OCI-LY1 (cell line): Measurements from ENCODE around the gene ATP6V1E1.

ENCODE experiments used
- H2AFZ ChIP-seq: fragments of 200-600 bp; sonication (generic), shearing (Covaris generic); 2 replicates; pipeline ENCODE4 v1.6.0; 2014; ENCODE audit warnings: antibody characterized with exemption, mild to moderate bottlenecking, low read length
- H3F3A ChIP-seq: fragments of 200-600 bp; sonication (generic), shearing (Covaris generic); 2 replicates; pipeline ENCODE4 v1.6.0; 2014; ENCODE audit warnings: mild to moderate bottlenecking, antibody characterized with exemption, low read length, moderate library complexity; ENCODE audit not compliant: insufficient read depth
- H3K27ac ChIP-seq: fragments of 200-600 bp; sonication (generic); 2 replicates; pipeline ENCODE4 v1.5.1; 2014; ENCODE audit warnings: low read length, mixed run types, mild to moderate bottlenecking, low read depth; ENCODE audit not compliant: poor library complexity, severe bottlenecking
- H3K27me3 ChIP-seq: fragments of 200-600 bp; sonication (generic); 2 replicates; pipeline ENCODE4 v1.6.0; 2014; ENCODE audit warnings: antibody characterized with exemption, mild to moderate bottlenecking, low read length, moderate library complexity; ENCODE audit not compliant: insufficient read depth
- H3K36me3 ChIP-seq: fragments of 200-600 bp; sonication (generic); 2 replicates; pipeline ENCODE4 v1.6.1; 2014; ENCODE audit warnings: mild to moderate bottlenecking, antibody characterized with exemption, low read length, moderate library complexity, mixed read lengths; ENCODE audit not compliant: insufficient read depth
- H3K4me1 ChIP-seq: fragments of 200-600 bp; sonication (generic); 2 replicates; pipeline ENCODE4 v1.5.1; 2014; ENCODE audit warnings: mild to moderate bottlenecking, low read length, moderate library complexity; ENCODE audit not compliant: insufficient read depth, severe bottlenecking
- H3K4me2 ChIP-seq: fragments of 200-600 bp; sonication (generic), shearing (Covaris generic); 2 replicates; pipeline ENCODE4 v1.6.1; 2014; ENCODE audit warnings: low read length
- H3K4me3 ChIP-seq: fragments of 200-600 bp; sonication (generic); 2 replicates; pipeline ENCODE4 v1.5.1; 2014; ENCODE audit warnings: low read length, low read depth, mild to moderate bottlenecking, mixed read lengths; ENCODE audit not compliant: poor library complexity, severe bottlenecking
- H3K79me2 ChIP-seq: fragments of 200-600 bp; shearing (Covaris generic); 2 replicates; pipeline ENCODE4 v1.6.1; 2016; ENCODE audit warnings: mixed run types, low read length, mixed read lengths; ENCODE audit not compliant: insufficient read depth
- H3K9ac ChIP-seq: fragments of 200-600 bp; sonication (generic), shearing (Covaris generic); 2 replicates; pipeline ENCODE4 v1.6.1; 2014; ENCODE audit warnings: mild to moderate bottlenecking, low read length, mixed read lengths
- H3K9me2 ChIP-seq: fragments of 200-600 bp; sonication (generic), shearing (Covaris generic); 2 replicates; pipeline ENCODE4 v1.6.1; 2014; ENCODE audit warnings: low read depth, mild to moderate bottlenecking, low read length, mixed read lengths
- H3K9me3 ChIP-seq: fragments of 200-600 bp; shearing (Covaris generic); 2 replicates; pipeline ENCODE4 v1.6.1; 2014; ENCODE audit warnings: low read length, mixed read lengths
- H4K20me1 ChIP-seq: fragments of 200-600 bp; sonication (generic), shearing (Covaris generic); 2 replicates; pipeline ENCODE4 v1.6.0; 2016; ENCODE audit warnings: mild to moderate bottlenecking, low read length; ENCODE audit not compliant: insufficient read depth
- EZH2 ChIP-seq: fragments of 200-600 bp; sonication (generic), shearing (Covaris generic); IDR thresholded peaks from 2 replicates; pipeline ENCODE4 v1.8.0; 2017; ENCODE audit warnings: borderline replicate concordance, mixed run types, mild to moderate bottlenecking, antibody characterized with exemption, low read length, moderate library complexity, mixed read lengths
- TF ChIP-seq, protein P1 (sequence below): fragments of 200-600 bp; sonication (generic), shearing (Covaris generic); IDR thresholded peaks from 2 replicates; pipeline ENCODE4 v1.5.1; 2017; ENCODE audit warnings: mild to moderate bottlenecking, antibody characterized with exemption, low read length, moderate library complexity, mixed read lengths

Gene ATP6V1E1

GRCh38 chr22:17552737-17553136 is 75.8 kb downstream of the ATP6V1E1 start:
- H3K79me2 ChIP-seq, result no peaks in the 10 kb centered on the region
- H3K4me2 ChIP-seq, result no peak overlapping the region
- H3K9ac ChIP-seq, result no peak overlapping the region
- no peak for TF ChIP-seq EZH2
- H3K4me3 ChIP-seq, result no peak overlapping the region
- no peaks in the 10 kb centered on the region for H3K9me2 ChIP-seq
- no peaks in the 10 kb centered on the region for H3K9me3 ChIP-seq
- H3K36me3 ChIP-seq, result no peaks in the 10 kb centered on the region
- H4K20me1 ChIP-seq, result no peaks in the 10 kb centered on the region
- H3K4me1 ChIP-seq, result no peaks in the 10 kb centered on the region
- H3F3A ChIP-seq, result no peaks in the 10 kb centered on the region
- no peak overlapping the region for H2AFZ ChIP-seq
- no peaks in the 10 kb centered on the region for H3K27me3 ChIP-seq
- H3K27ac ChIP-seq, result no peak overlapping the region

GRCh38 chr22:17549655-17550054 is 78.9 kb downstream of the ATP6V1E1 start:
- Histone ChIP-seq H3K9ac (no peak overlapping the region), H3K4me1 (no peaks in the 10 kb centered on the region), H3K79me2 (no peaks in the 10 kb centered on the region), H3K4me2 (no peak overlapping the region), H3K36me3 (no peaks in the 10 kb centered on the region), H3F3A (no peaks in the 10 kb centered on the region), H3K9me3 (no peaks in the 10 kb centered on the region), H3K27me3 (no peaks in the 10 kb centered on the region), H4K20me1 (no peaks in the 10 kb centered on the region), H2AFZ (no peak overlapping the region), H3K27ac (no peak overlapping the region), H3K4me3 (no peak overlapping the region), H3K9me2 (no peaks in the 10 kb centered on the region)
- TF ChIP-seq, protein P1, sequence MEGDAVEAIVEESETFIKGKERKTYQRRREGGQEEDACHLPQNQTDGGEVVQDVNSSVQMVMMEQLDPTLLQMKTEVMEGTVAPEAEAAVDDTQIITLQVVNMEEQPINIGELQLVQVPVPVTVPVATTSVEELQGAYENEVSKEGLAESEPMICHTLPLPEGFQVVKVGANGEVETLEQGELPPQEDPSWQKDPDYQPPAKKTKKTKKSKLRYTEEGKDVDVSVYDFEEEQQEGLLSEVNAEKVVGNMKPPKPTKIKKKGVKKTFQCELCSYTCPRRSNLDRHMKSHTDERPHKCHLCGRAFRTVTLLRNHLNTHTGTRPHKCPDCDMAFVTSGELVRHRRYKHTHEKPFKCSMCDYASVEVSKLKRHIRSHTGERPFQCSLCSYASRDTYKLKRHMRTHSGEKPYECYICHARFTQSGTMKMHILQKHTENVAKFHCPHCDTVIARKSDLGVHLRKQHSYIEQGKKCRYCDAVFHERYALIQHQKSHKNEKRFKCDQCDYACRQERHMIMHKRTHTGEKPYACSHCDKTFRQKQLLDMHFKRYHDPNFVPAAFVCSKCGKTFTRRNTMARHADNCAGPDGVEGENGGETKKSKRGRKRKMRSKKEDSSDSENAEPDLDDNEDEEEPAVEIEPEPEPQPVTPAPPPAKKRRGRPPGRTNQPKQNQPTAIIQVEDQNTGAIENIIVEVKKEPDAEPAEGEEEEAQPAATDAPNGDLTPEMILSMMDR, result no peak
- no peak for TF ChIP-seq EZH2

DNA sequence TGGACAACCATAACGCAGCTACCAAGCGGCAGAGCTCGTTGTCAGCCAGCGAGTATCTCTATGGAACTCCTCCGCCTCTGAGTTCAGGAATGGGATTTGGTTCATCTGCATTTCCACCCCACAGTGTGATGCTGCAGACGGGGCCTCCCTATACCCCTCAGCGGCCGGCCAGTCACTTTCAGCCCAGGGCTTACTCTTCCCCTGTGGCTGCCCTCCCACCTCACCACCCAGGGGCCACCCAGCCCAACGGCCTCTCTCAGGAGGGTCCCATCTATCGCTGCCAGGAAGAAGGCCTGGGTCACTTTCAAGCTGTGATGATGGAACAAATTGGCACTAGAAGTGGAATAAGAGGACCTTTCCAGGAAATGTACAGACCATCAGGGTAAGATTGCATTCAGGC is 79.4 kb downstream of the ATP6V1E1 start:
- Histone ChIP-seq H3K79me2 (no peaks in the 10 kb centered on the region), H3K27me3 (no peaks in the 10 kb centered on the region), H3K4me2 (no peak overlapping the region), H3K4me3 (no peak overlapping the region), H3K4me1 (no peaks in the 10 kb centered on the region), H3F3A (no peaks in the 10 kb centered on the region), H3K9ac (no peak overlapping the region), H2AFZ (no peak overlapping the region), H3K36me3 (no peaks in the 10 kb centered on the region), H3K9me3 (no peaks in the 10 kb centered on the region), H3K27ac (no peak overlapping the region), H3K9me2 (no peaks in the 10 kb centered on the region), H4K20me1 (no peaks in the 10 kb centered on the region)
- TF ChIP-seq, protein P1, result no peak
- TF ChIP-seq EZH2, result no peak

- no peak overlapping the region for H3K4me3 ChIP-seq
- TF ChIP-seq, protein P1, result no peak
- TF ChIP-seq EZH2, result no peak
- no peaks in the 10 kb centered on the region for H4K20me1 ChIP-seq
- no peaks in the 10 kb centered on the region for H3K9me2 ChIP-seq
- no peak overlapping the region for H3K4me2 ChIP-seq
- no peak overlapping the region for H3K9ac ChIP-seq
- no peaks in the 10 kb centered on the region for H3F3A ChIP-seq
- H3K36me3 ChIP-seq, result no peaks in the 10 kb centered on the region
- H3K9me3 ChIP-seq, result no peaks in the 10 kb centered on the region
- no peak overlapping the region for H2AFZ ChIP-seq
- H3K4me1 ChIP-seq, result no peaks in the 10 kb centered on the region
- H3K27me3 ChIP-seq, result no peaks in the 10 kb centered on the region
- H3K27ac ChIP-seq, result no peak overlapping the region
- H3K79me2 ChIP-seq, result no peaks in the 10 kb centered on the region
These were observed 79.9 kb downstream of the ATP6V1E1 start for GRCh38 chr22:17548756-17549035.
